IPS-18a (cell line): ENCODE results near the gene MYL4.
"Not testable (repeated sequence)": the region's sequence is repeated elsewhere in the genome, so short reads cannot be mapped to it uniquely, and the experiment has no call there.

Experiments used
- H3K27ac ChIP-seq: one replicate; pipeline ENCODE4 v1.5.1; 2013; ENCODE audit warnings: low read length
- H3K27me3 ChIP-seq: one replicate; pipeline ENCODE4 v1.6.1; 2013; ENCODE audit warnings: mild to moderate bottlenecking, low read length; ENCODE audit not compliant: control insufficient read depth, insufficient read depth
- H3K36me3 ChIP-seq: one replicate; pipeline ENCODE4 v1.6.1; 2013; ENCODE audit warnings: low read depth, low read length; ENCODE audit not compliant: control insufficient read depth
- H3K4me1 ChIP-seq: one replicate; pipeline ENCODE4 v1.6.1; 2013; ENCODE audit warnings: low read depth, low read length; ENCODE audit not compliant: control insufficient read depth
- H3K4me3 ChIP-seq: one replicate; pipeline ENCODE4 v1.5.1; 2013; ENCODE audit warnings: low read length
- H3K9ac ChIP-seq: one replicate; pipeline ENCODE4 v1.6.1; 2013; ENCODE audit warnings: mild to moderate bottlenecking, low read length, moderate library complexity
- H3K9me3 ChIP-seq: one replicate; pipeline ENCODE4 v1.6.1; 2013; ENCODE audit warnings: low read depth, low read length; ENCODE audit not compliant: control insufficient read depth

Gene MYL4

DNA sequence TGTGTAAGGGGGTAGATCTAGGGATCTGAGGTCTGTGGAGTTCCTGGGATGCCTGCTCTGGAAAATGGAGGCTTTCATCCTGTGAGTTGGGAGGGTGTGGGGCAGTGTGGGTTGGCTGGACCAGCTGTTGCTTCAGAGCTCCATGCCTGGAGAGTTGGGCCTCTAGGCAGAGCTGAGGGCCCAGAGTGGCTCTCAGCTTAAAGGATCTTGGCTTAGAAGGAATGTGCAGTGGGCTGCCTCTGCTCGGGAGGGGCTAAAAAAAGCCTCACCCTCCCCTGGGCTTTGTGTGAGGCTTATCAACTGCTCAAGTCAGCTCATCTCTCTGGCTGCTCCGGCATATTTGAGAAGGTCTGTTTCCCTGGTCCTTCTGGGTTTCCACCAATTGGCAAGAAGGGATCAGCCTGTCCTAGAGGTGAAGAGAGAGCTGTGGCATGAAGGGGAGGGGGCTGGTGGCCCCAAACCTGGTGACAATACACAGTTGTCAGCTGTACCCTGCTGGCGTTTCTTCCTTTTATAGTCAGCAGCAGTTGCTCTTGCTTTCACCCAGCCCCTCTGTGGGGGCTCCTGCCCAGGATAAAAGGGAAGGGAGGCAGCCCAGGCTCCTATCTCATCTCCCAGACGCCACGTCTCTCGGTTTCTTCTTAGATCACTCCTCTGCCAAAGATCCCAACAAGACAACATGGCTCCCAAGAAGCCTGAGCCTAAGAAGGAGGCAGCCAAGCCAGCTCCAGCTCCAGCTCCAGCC is at the start of gene MYL4:
Gene MYL4, plus strand, starts transcription at position 605 of the 745 bp plus-strand sequence. Its CDS starts 75 bp downstream, at position 680.
- H3K36me3 ChIP-seq: no peaks in the 10 kb centered on the region
- H3K4me1 ChIP-seq: peaks cover 5% of the 10 kb centered on the region
- no peaks in the 10 kb centered on the region for H3K9me3 ChIP-seq
- no peaks in the 10 kb centered on the region for H3K27me3 ChIP-seq
- H3K4me3 ChIP-seq: no peak within 1 kb of the TSS
- H3K9ac ChIP-seq: no peak within 1 kb of the TSS
- H3K27ac ChIP-seq: no peak within 1 kb of the TSS

DNA sequence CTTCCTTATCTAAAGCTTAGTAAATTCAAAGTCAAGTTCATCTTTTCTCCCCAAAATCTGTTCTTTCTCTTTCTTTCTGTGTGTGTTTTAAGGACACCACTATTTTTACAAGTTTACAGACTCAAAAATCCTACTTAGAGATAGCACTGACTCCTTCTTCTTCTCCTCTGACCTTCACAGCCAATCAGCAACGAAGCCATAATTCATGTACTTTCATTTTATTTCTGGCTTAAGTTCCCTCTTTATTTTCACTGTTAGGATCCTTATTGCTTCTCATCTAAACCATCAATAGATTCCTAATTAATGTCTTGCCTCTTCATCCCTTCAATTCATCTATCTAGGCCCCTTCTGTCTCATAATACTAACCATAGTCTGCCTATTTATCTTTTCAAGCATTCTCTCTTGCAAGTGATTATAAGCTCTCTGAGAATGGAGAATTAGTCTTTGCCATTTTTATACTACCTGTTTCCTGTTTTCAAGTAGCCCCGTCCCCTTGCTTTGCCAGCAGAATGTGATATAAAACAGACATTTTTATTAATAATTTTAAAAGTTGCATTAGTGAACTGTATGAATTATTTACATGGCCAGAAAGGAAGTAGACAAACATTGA is 47.0 kb upstream of the MYL4 start:
- Histone ChIP-seq H3K4me3 (no peak overlapping the region), H3K36me3 (peaks cover 43% of the 10 kb centered on the region), H3K9me3 (no peaks in the 10 kb centered on the region), H3K9ac (no peak overlapping the region), H3K27me3 (no peaks in the 10 kb centered on the region), H3K4me1 (no peaks in the 10 kb centered on the region), H3K27ac (no peak overlapping the region)

GRCh38 chr17:47164263-47164662 is 44.9 kb upstream of the MYL4 start:
- Histone ChIP-seq H3K4me1 (no peaks in the 10 kb centered on the region), H3K36me3 (peaks cover 48% of the 10 kb centered on the region), H3K27ac (no peak overlapping the region), H3K9ac (no peak overlapping the region), H3K4me3 (no peak overlapping the region), H3K9me3 (no peaks in the 10 kb centered on the region), H3K27me3 (no peaks in the 10 kb centered on the region)

- Histone ChIP-seq H3K9ac (no peak overlapping the region), H3K36me3 (peaks cover 42% of the 10 kb centered on the region), H3K9me3 (no peaks in the 10 kb centered on the region), H3K4me1 (no peaks in the 10 kb centered on the region), H3K27me3 (no peaks in the 10 kb centered on the region), H3K4me3 (no peak overlapping the region), H3K27ac (no peak overlapping the region)
Observed at GRCh38 chr17:47165137-47165536, 44.0 kb upstream of the MYL4 start.

- not testable (repeated sequence) for H3K9ac ChIP-seq, H3K9me3 ChIP-seq, H3K27ac ChIP-seq, H3K4me1 ChIP-seq, H3K27me3 ChIP-seq, H3K4me3 ChIP-seq
- peaks cover 43% of the 10 kb centered on the region for H3K36me3 ChIP-seq
Observed at GRCh38 chr17:47166854-47167253, 42.3 kb upstream of the MYL4 start.

- H3K9ac ChIP-seq, H3K4me1 ChIP-seq, H3K27ac ChIP-seq, H3K4me3 ChIP-seq, H3K9me3 ChIP-seq, H3K27me3 ChIP-seq: not testable (repeated sequence)
- H3K36me3 ChIP-seq: peaks cover 44% of the 10 kb centered on the region
Observed at GRCh38 chr17:47168896-47169295, 40.3 kb upstream of the MYL4 start.

- no peaks in the 10 kb centered on the region for H3K9me3 ChIP-seq
- no peaks in the 10 kb centered on the region for H3K4me1 ChIP-seq
- H3K4me3 ChIP-seq: no peak overlapping the region
- peaks cover 31% of the 10 kb centered on the region for H3K36me3 ChIP-seq
- no peak overlapping the region for H3K9ac ChIP-seq
- no peaks in the 10 kb centered on the region for H3K27me3 ChIP-seq
- no peak overlapping the region for H3K27ac ChIP-seq
Observed at GRCh38 chr17:47170710-47171109, 38.4 kb upstream of the MYL4 start.

GRCh38 chr17:47172696-47173565 is 36.2 kb upstream of the MYL4 start:
- Histone ChIP-seq H3K9me3 (no peaks in the 10 kb centered on the region), H3K27ac (no peak overlapping the region), H3K9ac (no peak overlapping the region), H3K27me3 (no peaks in the 10 kb centered on the region), H3K4me1 (no peaks in the 10 kb centered on the region), H3K4me3 (no peak overlapping the region), H3K36me3 (peaks cover 15% of the 10 kb centered on the region)

DNA sequence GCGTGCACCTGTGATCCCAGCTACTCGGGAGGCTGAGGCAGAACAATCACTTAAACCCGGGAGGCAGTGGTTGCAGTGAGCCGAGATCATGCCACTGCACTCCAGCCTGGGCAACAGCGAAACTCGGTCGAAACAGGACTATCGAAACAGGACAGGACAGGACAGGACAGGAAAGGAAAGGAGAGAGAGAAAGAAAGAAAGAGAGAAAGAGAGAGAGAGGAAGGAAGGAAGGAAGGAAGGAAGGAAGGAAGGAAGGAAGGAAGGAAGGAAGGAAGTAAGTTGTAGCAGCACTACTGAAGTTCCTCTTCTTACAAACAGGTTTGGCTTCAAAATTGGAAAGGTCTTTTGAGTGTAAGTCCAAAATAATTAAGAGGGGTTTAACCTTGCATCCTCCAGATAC is 34.3 kb upstream of the MYL4 start:
- not testable (repeated sequence) for H3K9ac ChIP-seq, H3K4me1 ChIP-seq, H3K9me3 ChIP-seq, H3K27ac ChIP-seq, H3K4me3 ChIP-seq, H3K27me3 ChIP-seq
- H3K36me3 ChIP-seq: peaks cover 20% of the 10 kb centered on the region

DNA sequence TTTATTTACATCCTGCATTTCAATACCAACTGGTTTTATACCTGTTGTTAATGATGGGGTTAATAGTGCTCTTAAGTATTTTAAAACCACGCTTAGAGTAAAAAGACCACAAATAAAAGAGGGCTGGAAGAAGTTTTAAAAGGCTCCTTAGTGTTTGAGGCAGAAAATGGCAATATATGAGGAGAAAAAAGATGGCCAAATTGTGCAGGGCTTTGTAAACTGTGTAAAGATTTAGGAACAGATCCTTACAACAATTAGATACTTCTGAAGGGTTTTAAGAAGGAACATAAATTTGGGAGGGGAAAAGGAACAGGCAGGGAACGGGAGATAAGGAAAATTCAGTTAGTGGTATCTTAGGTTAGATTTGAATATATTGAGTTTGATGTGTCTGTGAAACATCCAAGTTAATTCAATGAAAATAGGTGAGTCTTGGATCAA is 32.7 kb upstream of the MYL4 start:
- Histone ChIP-seq H3K27ac (no peak overlapping the region), H3K9me3 (no peaks in the 10 kb centered on the region), H3K9ac (no peak overlapping the region), H3K4me1 (no peaks in the 10 kb centered on the region), H3K4me3 (no peak overlapping the region), H3K27me3 (no peaks in the 10 kb centered on the region), H3K36me3 (peaks cover 23% of the 10 kb centered on the region)

DNA sequence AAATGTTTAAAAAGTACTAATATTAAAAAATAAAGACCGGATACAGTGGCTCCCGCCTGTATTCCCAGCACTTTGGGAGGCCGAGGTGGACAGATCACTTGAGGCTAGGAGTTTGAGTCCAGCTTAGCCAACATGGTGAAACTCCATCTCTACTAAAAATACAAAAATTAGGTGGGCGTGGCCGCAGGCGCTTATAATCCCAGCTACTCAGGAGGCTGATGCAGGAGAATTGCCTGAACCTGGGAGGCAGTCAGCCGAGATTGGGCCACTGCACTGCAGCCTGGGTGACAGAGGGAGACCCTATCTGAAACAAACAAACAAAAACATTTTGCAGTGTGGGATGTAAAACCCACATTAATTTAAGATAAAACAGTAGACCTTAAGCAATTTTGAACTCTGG is 31.9 kb upstream of the MYL4 start:
- H3K9ac ChIP-seq: no peak overlapping the region
- H3K27ac ChIP-seq: no peak overlapping the region
- H3K9me3 ChIP-seq: no peaks in the 10 kb centered on the region
- peaks cover 2% of the 10 kb centered on the region for H3K4me1 ChIP-seq
- H3K27me3 ChIP-seq: no peaks in the 10 kb centered on the region
- no peak overlapping the region for H3K4me3 ChIP-seq
- peaks cover 18% of the 10 kb centered on the region for H3K36me3 ChIP-seq
